NCI-H2081 treated with DMSO at 0.1 percent for 48 hours (cell line): ENCODE measurements around the gene DUS3L.

Experiments used
- DNase-seq: peaks from one replicate; lab custom pipeline; 2025; lab: John Stamatoyannopoulos, UW

The DUS3L gene

GRCh38 chr19:5790559-5791520 lies at the start of gene DUS3L:
Gene DUS3L, minus strand, starts transcription at chr19:5791163. Its CDS starts 22 bp downstream, at chr19:5791141.
- peak; percentile 84 for DNase-seq

GRCh38 chr19:5839065-5840017 lies 48.4 kb upstream of the DUS3L start, which contains the start of gene FUT6:
Gene FUT6, minus strand, starts transcription at chr19:5839702. Its CDS starts 7,135 bp downstream, at chr19:5832567.
- no peak for DNase-seq

GRCh38 chr19:5838353-5839064 lies 47.5 kb upstream of the DUS3L start:
- DNase-seq, result no peak

- no peak for DNase-seq
Measured at GRCh38 chr19:5837761-5838352, 46.9 kb upstream of the DUS3L start.

GRCh38 chr19:5832527-5833216 lies 41.7 kb upstream of the DUS3L start:
- no peak for DNase-seq

- DNase-seq, result no peak
Measured at GRCh38 chr19:5832061-5832460, 41.1 kb upstream of the DUS3L start.

GRCh38 chr19:5831159-5831558 lies 40.2 kb upstream of the DUS3L start:
- no peak for DNase-seq

- DNase-seq, result no peak
Measured at GRCh38 chr19:5829567-5830310, 38.8 kb upstream of the DUS3L start.

- DNase-seq, result peak; percentile 22
Measured at GRCh38 chr19:5828661-5829566, 38.0 kb upstream of the DUS3L start.

GRCh38 chr19:5827891-5828660 lies 37.1 kb upstream of the DUS3L start:
- peak; percentile 81 for DNase-seq

GRCh38 chr19:5827342-5827890 lies 36.5 kb upstream of the DUS3L start:
- no peak for DNase-seq

GRCh38 chr19:5826531-5827341 lies 35.8 kb upstream of the DUS3L start:
- DNase-seq, result peak; percentile 72

- no peak for DNase-seq
Measured at GRCh38 chr19:5825178-5825577, 34.2 kb upstream of the DUS3L start.

- no peak for DNase-seq
Measured at GRCh38 chr19:5824751-5825150, 33.8 kb upstream of the DUS3L start.

- no peak for DNase-seq
Measured at GRCh38 chr19:5823579-5824281, 32.8 kb upstream of the DUS3L start.

- no peak for DNase-seq
Measured at GRCh38 chr19:5822181-5822844, 31.4 kb upstream of the DUS3L start.
